HUES64 (cell line): Measurements from ENCODE around the gene ZNF804A.

Experiments used
- H3K27ac ChIP-seq: 2 replicates; pipeline ENCODE4 v1.7.0; 2013; ENCODE audit warnings: low read depth, low read length, inconsistent platforms
- H3K27me3 ChIP-seq: 2 replicates; pipeline ENCODE4 v1.6.1; 2013; ENCODE audit warnings: mild to moderate bottlenecking, low read length; ENCODE audit not compliant: insufficient read depth
- H3K36me3 ChIP-seq: 2 replicates; pipeline ENCODE4 v1.6.1; 2013; ENCODE audit warnings: mild to moderate bottlenecking, low read length; ENCODE audit not compliant: insufficient read depth
- H3K4me1 ChIP-seq: 2 replicates; pipeline ENCODE4 v1.6.1; 2013; ENCODE audit warnings: mild to moderate bottlenecking, low read length, moderate library complexity; ENCODE audit not compliant: insufficient read depth
- H3K4me3 ChIP-seq: 2 replicates; pipeline ENCODE4 v1.5.1; 2013; ENCODE audit warnings: mild to moderate bottlenecking, low read length, moderate library complexity
- H3K9ac ChIP-seq: 2 replicates; pipeline ENCODE4 v1.6.1; 2013; ENCODE audit warnings: mild to moderate bottlenecking, low read depth, low read length
- H3K9me3 ChIP-seq: 2 replicates; pipeline ENCODE4 v1.6.1; 2013; ENCODE audit warnings: low read depth, low read length; ENCODE audit not compliant: insufficient read depth
- WGBS: fragments of 150-250, 120-280 bp; methylation state at CpG from one replicate; pipeline ENCODE4 v1.1.7; 2013; ENCODE audit warnings: missing lambda C conversion rate; 5-methylcytosine and 5-hydroxymethylcytosine counted together

Gene ZNF804A

DNA sequence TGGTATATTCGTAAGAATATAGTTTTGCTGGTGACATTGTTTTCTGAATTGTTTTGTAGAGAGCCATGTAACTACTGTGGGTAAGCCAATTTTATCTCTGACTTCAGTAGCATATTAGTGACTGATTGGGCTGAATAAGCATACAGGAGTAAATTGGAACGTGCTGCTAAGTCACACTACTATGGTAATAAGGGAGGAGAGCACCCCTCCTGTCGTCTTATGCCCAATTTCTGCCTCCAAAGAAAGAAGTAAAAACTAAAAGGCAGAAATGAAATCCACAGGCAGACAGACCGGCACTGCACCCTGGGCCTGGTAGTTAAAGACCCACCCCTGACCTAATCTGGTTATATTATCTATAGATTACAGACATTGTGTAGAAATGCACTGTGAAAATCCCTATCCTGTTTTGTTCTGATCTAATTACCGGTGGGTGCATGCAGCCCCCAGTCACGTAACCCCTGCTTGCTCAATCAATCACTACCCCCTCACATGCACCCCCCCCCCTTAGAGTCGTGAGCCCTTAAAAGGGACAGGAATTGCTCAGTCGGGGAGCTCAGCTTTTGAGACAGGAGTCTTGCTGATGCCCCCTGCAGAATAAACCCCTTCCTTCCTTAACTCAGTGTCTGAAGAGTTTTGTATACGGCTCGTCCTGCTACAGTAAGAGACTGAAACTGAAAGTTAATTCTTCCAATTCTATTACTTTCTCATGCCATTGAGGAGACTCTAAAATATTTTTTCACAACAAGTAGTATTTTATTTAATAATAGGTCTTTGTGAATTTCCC lies 167.0 kb downstream of the ZNF804A start:
- H3K9me3 ChIP-seq: no peaks in the 10 kb centered on the region
- H3K36me3 ChIP-seq: no peaks in the 10 kb centered on the region
- H3K4me1 ChIP-seq: no peaks in the 10 kb centered on the region
- no peak overlapping the region for H3K4me3 ChIP-seq
- no peak overlapping the region for H3K27ac ChIP-seq
- 94% methylated on average over 10 of the region's 10 CpGs for WGBS
- H3K9ac ChIP-seq: no peak overlapping the region
- no peaks in the 10 kb centered on the region for H3K27me3 ChIP-seq

DNA sequence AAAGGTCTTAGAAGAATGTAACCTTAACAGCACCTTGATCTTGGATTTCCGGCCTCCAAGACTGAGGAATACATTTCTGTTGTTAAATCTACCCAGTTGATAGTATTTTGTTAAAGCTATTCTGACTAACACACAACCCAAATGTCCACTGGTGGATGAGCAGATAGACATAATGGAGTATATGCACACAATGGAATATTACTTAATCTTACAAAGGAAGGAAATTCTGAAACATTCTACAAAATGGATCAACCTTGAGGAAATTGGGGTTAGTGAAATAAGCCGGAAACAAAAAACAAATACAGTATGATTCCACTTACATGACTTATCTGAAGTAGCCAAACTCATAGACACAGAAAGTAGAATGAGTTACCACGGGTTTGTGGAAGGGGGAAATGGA lies 168.7 kb downstream of the ZNF804A start:
- 98% methylated on average over 3 of the region's 3 CpGs for WGBS
- Histone ChIP-seq H3K4me3 (no peak overlapping the region), H3K27ac (no peak overlapping the region), H3K9ac (no peak overlapping the region), H3K27me3 (no peaks in the 10 kb centered on the region), H3K36me3 (no peaks in the 10 kb centered on the region), H3K9me3 (no peaks in the 10 kb centered on the region), H3K4me1 (no peaks in the 10 kb centered on the region)

- H3K27ac ChIP-seq: no peak overlapping the region
- no peaks in the 10 kb centered on the region for H3K9me3 ChIP-seq
- no peak overlapping the region for H3K9ac ChIP-seq
- WGBS: 100% methylated on average over 2 of the region's 2 CpGs
- H3K4me3 ChIP-seq: no peak overlapping the region
- no peaks in the 10 kb centered on the region for H3K4me1 ChIP-seq
- H3K27me3 ChIP-seq: no peaks in the 10 kb centered on the region
- H3K36me3 ChIP-seq: no peaks in the 10 kb centered on the region
Measured at GRCh38 chr2:184769023-184769422, 170.7 kb downstream of the ZNF804A start.

DNA sequence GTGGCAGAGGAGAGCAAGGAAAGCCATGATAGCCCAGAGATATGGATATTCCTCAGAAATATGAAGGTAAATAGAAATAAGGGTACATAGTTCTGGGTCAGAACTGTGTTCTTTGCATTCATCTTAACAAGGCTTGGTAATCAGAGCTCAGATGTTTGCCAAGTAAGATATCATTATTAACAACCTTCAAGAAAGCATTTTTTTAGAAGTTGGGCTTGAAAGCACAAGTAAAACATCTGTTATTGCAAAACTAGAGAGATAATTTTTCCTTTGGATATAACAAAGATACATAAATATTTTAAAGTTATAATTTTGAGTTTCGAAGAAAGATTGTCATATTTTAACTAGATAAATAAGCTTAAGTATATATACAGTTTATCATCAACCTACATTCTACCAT lies 171.4 kb downstream of the ZNF804A start:
- Histone ChIP-seq H3K4me3 (no peak overlapping the region), H3K36me3 (no peaks in the 10 kb centered on the region), H3K27me3 (no peaks in the 10 kb centered on the region), H3K9me3 (no peaks in the 10 kb centered on the region), H3K4me1 (no peaks in the 10 kb centered on the region), H3K27ac (no peak overlapping the region), H3K9ac (no peak overlapping the region)
- no CpG with 5 or more reads among the region's 1 CpG for WGBS

DNA sequence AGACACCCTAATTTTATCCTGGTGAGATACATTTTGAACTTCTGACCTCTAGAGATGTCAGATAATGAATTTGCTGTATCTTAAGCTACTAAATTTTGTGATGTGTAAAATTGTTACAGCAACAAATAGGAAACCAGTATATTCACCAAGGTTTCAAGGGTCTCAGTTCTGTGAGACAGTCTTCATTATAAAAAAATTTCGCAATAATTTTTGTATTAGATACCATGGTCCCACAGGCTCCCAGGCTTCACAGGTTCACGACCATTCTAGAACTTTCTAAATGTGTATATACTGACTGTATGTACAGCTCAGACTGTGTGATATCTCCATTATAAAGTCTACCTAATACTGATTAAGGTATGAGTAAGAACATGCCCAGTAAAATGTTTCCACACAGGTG lies 181.4 kb downstream of the ZNF804A start:
- Histone ChIP-seq H3K27me3 (no peaks in the 10 kb centered on the region), H3K9me3 (no peaks in the 10 kb centered on the region), H3K36me3 (no peaks in the 10 kb centered on the region), H3K4me1 (no peaks in the 10 kb centered on the region), H3K9ac (no peak overlapping the region), H3K27ac (no peak overlapping the region), H3K4me3 (no peak overlapping the region)
- WGBS: 100% methylated on average over 1 of the region's 2 CpGs

- Histone ChIP-seq H3K4me3 (no peak overlapping the region), H3K27me3 (no peaks in the 10 kb centered on the region), H3K9ac (no peak overlapping the region), H3K9me3 (no peaks in the 10 kb centered on the region), H3K4me1 (no peaks in the 10 kb centered on the region), H3K36me3 (no peaks in the 10 kb centered on the region), H3K27ac (no peak overlapping the region)
- no CpG with 5 or more reads among the region's 1 CpG for WGBS
Measured at GRCh38 chr2:184780384-184780783, 182.1 kb downstream of the ZNF804A start.

DNA sequence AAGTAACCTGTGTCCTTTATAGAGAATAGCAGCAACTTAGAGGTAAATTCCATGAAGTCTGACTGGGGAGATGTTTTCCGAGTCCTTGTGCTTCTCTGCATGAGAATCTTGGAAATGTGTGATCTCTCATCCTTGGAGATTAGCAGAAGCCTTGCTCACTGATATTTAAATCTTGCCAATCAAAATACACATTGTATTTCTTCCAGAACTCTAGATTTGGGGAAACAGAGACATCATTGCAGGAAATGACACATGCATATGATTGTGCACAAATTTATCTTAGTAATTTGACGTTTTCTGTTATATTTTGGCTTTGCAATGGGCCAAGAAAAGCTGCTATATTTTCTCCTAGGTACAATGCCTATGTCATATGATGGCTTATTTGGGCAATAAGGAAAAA lies 182.6 kb downstream of the ZNF804A start:
- Histone ChIP-seq H3K4me1 (no peaks in the 10 kb centered on the region), H3K27me3 (no peaks in the 10 kb centered on the region), H3K9ac (no peak overlapping the region), H3K9me3 (no peaks in the 10 kb centered on the region), H3K4me3 (no peak overlapping the region), H3K27ac (no peak overlapping the region), H3K36me3 (no peaks in the 10 kb centered on the region)
- WGBS: 86% methylated on average over 2 of the region's 2 CpGs

GRCh38 chr2:184783576-184783975 lies 185.2 kb downstream of the ZNF804A start:
- no peaks in the 10 kb centered on the region for H3K36me3 ChIP-seq
- 80% methylated on average over 2 of the region's 3 CpGs for WGBS
- H3K27ac ChIP-seq: no peak overlapping the region
- no peaks in the 10 kb centered on the region for H3K4me1 ChIP-seq
- no peak overlapping the region for H3K9ac ChIP-seq
- H3K9me3 ChIP-seq: no peaks in the 10 kb centered on the region
- H3K4me3 ChIP-seq: no peak overlapping the region
- H3K27me3 ChIP-seq: no peaks in the 10 kb centered on the region

- Histone ChIP-seq H3K27me3 (no peaks in the 10 kb centered on the region), H3K4me3 (no peak overlapping the region), H3K27ac (no peak overlapping the region), H3K9ac (no peak overlapping the region), H3K36me3 (no peaks in the 10 kb centered on the region), H3K9me3 (no peaks in the 10 kb centered on the region), H3K4me1 (no peaks in the 10 kb centered on the region)
- WGBS: 91% methylated on average over 1 of the region's 1 CpG
Measured at GRCh38 chr2:184793176-184793575, 194.8 kb downstream of the ZNF804A start.

- Histone ChIP-seq H3K36me3 (no peaks in the 10 kb centered on the region), H3K9me3 (no peaks in the 10 kb centered on the region), H3K9ac (no peak overlapping the region), H3K27me3 (no peaks in the 10 kb centered on the region), H3K4me1 (peaks cover 8% of the 10 kb centered on the region), H3K4me3 (no peak overlapping the region), H3K27ac (no peak overlapping the region)
- WGBS: 99% methylated on average over 4 of the region's 4 CpGs
Measured at GRCh38 chr2:184799379-184799778, 201.1 kb downstream of the ZNF804A start.

DNA sequence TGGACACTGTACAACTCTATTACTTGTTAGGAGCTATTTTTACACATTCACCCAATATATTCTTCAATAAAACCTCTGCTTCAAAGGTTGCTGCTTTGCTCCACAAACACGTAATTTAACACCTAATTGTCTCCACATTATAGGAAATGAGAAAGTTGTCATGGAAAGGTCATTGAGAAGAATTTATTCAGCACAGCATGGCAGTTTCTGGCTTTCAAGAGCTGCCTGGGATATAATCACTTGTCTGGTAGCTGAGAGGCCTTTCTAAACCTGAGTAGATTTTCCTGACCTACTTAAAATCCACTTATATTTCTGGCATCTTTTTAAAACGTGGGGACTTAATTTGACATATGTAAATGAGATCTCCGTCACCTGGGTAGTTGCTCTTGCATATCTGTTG lies 216.1 kb downstream of the ZNF804A start:
- H3K36me3 ChIP-seq: no peaks in the 10 kb centered on the region
- H3K9me3 ChIP-seq: no peaks in the 10 kb centered on the region
- 65% methylated on average over 3 of the region's 3 CpGs for WGBS
- no peak overlapping the region for H3K4me3 ChIP-seq
- no peak overlapping the region for H3K27ac ChIP-seq
- no peak overlapping the region for H3K9ac ChIP-seq
- no peaks in the 10 kb centered on the region for H3K27me3 ChIP-seq
- 0 out of 2 replicates have a peak, but pooled peaks cover 7% of the 10 kb centered on the region for H3K4me1 ChIP-seq

DNA sequence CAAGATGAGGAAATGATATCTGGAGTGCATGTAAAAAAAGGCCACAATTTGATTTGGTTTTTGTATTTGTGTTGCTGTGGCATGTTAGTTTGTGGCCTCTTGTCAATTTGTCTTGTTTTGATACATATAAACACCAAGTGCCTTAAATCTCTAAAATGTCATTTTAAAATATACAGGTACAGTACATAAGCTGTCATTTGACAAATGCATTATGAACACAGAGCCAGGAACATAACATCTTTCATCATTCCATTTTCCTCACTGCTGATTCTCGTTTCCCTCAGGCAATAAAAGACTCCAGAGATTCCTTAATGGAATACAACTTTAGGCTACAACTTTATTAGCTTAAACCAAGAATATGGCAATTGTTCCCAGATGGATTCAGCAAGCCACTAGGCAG lies 217.5 kb downstream of the ZNF804A start:
- H3K27me3 ChIP-seq: no peaks in the 10 kb centered on the region
- H3K36me3 ChIP-seq: no peaks in the 10 kb centered on the region
- H3K4me3 ChIP-seq: no peak overlapping the region
- 91% methylated on average over 1 of the region's 1 CpG for WGBS
- no peaks in the 10 kb centered on the region for H3K9me3 ChIP-seq
- H3K9ac ChIP-seq: no peak overlapping the region
- no peak overlapping the region for H3K27ac ChIP-seq
- 0 out of 2 replicates have a peak, but pooled peaks cover 7% of the 10 kb centered on the region for H3K4me1 ChIP-seq
